Measurements from ENCODE around the gene TMEM30B.

TMEM30B gene

DNA sequence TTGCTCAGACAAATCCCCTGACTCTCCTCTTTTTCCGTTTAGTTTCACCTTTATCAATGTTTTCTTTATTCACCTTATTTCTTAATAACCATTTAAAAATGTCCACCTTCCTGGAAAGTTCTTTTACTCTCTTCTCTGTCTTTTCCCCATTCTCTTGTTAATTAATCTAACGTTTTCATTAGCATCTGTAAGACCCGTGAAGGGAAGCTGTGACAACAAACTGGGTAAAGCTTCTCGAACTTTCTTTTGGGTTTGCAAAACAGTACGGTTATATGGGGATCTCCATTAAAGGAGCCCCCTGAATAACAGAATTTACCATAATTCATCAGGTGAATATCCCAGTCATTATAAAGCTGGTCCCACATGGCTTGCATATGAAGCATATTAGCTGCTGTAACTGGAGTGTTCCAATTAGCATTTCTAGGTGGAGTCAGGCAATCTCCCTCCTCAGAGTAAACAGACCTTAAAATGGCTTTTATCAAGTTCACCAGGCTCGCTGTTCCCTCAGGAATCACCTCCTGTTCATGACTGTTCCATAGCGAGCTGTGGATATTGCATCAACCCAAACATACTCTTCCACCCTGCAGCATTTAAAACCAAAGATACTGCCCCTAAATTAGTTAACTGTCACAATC, 42.4 kb downstream of the TMEM30B start:
- TF ChIP-seq, protein P1, sequence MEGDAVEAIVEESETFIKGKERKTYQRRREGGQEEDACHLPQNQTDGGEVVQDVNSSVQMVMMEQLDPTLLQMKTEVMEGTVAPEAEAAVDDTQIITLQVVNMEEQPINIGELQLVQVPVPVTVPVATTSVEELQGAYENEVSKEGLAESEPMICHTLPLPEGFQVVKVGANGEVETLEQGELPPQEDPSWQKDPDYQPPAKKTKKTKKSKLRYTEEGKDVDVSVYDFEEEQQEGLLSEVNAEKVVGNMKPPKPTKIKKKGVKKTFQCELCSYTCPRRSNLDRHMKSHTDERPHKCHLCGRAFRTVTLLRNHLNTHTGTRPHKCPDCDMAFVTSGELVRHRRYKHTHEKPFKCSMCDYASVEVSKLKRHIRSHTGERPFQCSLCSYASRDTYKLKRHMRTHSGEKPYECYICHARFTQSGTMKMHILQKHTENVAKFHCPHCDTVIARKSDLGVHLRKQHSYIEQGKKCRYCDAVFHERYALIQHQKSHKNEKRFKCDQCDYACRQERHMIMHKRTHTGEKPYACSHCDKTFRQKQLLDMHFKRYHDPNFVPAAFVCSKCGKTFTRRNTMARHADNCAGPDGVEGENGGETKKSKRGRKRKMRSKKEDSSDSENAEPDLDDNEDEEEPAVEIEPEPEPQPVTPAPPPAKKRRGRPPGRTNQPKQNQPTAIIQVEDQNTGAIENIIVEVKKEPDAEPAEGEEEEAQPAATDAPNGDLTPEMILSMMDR (IDR thresholded peaks at IDR 0.05; ENCODE audit: low read depth, low read length, missing control alignments), result no peak
- DNase-seq (ENCODE audit: low read depth), result no peak
- no peak overlapping the region for H3K4me3 ChIP-seq (ENCODE audit: low read depth, low read length)

- DNase-seq (ENCODE audit: low read depth), result no peak
- no peak overlapping the region for H3K4me3 ChIP-seq (ENCODE audit: low read depth, low read length)
- TF ChIP-seq, protein P1 (IDR thresholded peaks at IDR 0.05; ENCODE audit: low read depth, low read length, missing control alignments), result no peak
Measured at GRCh38 chr14:61234215-61234916, 46.8 kb downstream of the TMEM30B start.

DNA sequence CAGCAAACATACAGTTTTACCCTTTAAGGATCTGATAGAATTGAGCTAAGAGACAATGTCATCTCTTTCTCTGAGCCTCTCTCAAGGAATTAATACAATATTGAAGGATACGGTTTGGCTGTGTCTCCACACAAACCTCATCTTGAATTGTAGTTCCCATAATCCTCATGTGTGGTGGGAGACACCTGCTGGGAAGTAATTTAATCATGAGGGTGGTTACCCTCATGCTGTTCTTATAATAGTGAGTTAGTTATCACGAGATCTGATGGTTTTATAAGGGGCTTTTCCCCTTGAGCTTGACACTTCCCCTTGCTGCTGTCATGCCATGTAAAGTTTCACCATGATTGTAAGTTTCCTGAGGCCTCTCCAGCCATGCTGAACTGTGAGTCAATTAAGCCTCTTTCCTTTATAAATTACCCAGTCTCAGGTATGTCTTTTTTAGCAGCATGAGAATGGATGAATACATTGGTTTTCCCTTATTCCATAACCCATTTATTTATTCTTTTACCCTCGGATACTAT, 47.6 kb downstream of the TMEM30B start:
- no peak overlapping the region for H3K4me3 ChIP-seq (ENCODE audit: low read depth, low read length)
- TF ChIP-seq, protein P1 (IDR thresholded peaks at IDR 0.05; ENCODE audit: low read depth, low read length, missing control alignments), result no peak
- no peak for DNase-seq (ENCODE audit: low read depth)

GRCh38 chr14:61231810-61232209, 49.3 kb downstream of the TMEM30B start:
- TF ChIP-seq, protein P1 (IDR thresholded peaks at IDR 0.05; ENCODE audit: low read depth, low read length, missing control alignments), result no peak
- no peak overlapping the region for H3K4me3 ChIP-seq (ENCODE audit: low read depth, low read length)
- no peak for DNase-seq (ENCODE audit: low read depth)

- DNase-seq (ENCODE audit: low read depth), result no peak
- TF ChIP-seq, protein P1 (IDR thresholded peaks at IDR 0.05; ENCODE audit: low read depth, low read length, missing control alignments), result no peak
- no peak overlapping the region for H3K4me3 ChIP-seq (ENCODE audit: low read depth, low read length)
Measured at GRCh38 chr14:61229981-61230380, 51.2 kb downstream of the TMEM30B start.

GRCh38 chr14:61229475-61229888, 51.7 kb downstream of the TMEM30B start:
- no peak overlapping the region for H3K4me3 ChIP-seq (ENCODE audit: low read depth, low read length)
- TF ChIP-seq, protein P1 (IDR thresholded peaks at IDR 0.05; ENCODE audit: low read depth, low read length, missing control alignments), result no peak
- no peak for DNase-seq (ENCODE audit: low read depth)

Measured in GM12864 (cell line).